HUDEP-2 (cell line): Measurements from ENCODE around the gene ACTN4.

Source experiments
- DNase-seq, 76 experiments: peaks; one replicate each; lab custom pipeline; 2025; ENCODE audit not compliant: unreplicated experiment in 76 of 76; lab: John Stamatoyannopoulos, UW

ACTN4 gene

DNA sequence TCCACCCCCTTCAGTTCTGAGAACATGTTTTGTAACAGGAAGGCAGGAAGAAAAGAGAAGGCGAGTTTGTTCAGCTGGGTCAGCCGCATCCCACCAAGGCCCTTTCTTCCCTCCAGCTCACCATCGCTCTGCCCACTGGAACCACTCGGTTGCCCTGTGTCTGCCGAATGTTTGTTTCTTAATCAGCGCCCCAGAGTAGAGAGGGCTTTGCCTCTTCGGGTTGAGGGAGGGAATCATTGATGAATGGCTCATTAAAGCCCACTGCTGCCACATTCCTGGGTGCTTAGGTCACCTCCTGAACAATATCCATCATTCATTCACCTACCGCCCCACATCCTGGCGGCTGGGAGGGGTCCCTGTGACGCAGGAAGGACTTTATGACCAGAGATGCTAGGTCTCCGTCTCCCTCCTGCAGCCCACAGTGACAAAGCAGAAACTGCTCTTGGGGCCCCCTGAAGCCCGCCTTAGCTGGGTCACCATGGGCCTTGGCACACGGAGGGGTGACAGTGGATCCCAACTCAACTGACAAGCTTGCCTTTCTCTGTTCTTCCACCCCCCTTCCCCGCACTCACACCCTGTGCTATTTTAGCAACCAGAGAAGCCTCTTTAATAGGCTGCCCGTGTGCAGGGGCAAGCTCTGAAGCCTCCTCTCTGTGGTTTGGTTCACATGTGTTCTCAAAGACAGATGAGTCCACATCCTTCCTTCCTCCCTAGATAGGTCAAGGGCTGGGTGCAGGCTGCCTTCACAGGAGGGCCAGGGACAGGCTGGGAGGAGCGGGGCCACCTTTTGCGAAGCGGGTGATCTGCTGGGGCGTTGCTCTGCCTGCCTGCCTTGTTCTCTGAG is 46.2 kb downstream of the ACTN4 start:
- no peak for DNase-seq

DNA sequence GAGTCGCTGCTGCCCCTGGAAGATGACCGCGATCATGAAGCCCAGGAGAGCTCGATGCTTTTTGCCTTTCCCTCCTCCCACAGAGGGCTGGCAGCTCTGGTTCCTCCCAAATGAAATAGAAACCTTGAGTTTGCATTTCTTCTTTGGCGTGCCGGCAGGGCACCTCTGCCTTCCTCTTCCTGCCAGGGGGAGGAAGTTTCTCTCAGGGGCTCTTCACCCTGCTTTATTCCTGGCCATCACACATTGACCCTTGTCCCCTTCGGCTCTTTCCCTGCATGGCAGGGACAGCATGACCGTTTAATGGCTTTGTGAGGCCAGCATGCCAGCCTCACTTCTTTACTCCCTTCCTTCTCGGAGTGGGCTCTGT is 47.9 kb downstream of the ACTN4 start:
- DNase-seq, result no peak

DNA sequence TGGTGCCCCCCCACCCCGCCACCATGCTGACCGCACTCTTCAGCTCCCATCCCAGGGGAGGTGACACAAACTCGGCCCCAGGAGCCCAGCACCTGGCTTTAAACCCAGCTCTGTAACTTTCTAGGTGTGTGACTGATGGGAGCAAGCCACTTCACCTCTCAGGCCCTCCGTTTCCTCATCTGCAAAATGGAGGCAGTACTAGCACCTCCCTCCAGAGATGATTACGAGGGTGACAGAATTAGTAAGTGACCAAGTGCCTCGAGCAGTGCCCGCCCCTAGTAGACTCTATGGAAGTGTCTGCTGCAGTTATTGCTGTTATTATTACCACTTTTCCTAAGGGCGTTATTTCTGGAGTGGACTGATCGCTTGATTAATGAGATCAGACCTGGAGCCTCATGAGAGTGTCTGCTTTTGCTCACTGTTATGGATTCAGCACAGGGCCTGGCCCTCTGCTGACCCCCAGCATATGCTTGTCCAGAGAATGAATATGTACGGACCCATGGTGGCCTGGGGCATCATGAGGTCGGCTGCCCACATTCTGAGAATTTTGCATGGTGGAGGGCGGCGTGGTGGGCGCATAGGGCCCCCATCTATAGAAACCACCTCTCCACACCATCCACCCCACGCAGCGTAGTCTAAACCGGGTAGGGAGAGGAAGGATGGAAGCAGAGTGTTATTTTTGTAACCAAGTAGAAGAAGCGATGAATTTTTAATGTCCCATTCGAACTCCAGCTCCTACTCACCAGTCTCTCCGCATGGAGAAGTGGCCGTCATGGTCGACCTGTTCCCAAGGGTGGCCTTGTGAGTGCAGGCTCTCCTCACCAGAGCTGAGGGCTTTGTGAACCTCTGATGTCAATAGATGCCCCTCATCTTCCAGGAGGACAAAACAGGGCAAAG is 48.6 kb downstream of the ACTN4 start:
- DNase-seq, result no peak

DNA sequence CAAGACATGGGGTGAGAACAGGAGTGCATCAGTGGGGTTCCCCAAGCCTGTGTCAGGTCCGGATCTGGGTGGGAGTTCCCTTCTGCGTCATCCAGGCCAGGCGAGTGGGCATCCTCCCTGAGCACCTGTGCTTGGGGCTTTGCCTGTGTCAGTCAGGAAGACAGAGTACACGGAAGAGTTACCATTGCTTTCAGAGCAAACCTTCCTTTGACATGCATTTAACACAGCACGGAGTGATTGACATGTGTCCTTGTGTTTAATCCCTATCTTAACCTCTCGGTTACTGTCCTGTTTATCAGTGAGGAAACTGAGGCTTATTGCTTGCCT is 49.2 kb downstream of the ACTN4 start:
- DNase-seq, result no peak

DNA sequence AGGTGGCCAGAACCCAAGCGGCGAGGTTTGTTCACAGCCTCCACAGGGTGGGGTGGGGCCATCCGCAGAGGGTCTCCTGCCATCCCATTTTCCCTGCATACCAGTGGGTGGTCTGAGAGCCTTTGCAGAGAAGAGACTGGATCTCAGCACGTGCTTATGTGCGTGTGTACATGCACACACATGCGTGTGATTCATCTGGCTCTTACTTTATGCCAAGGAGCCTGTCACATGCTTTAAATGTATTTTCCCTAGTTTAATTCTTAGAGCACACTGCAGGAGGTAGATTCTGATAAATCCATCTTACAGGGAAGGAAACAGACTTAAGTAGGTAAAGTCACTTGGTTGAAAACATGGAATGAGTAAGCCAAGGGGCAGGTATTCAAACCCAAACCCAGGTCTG is 49.7 kb downstream of the ACTN4 start:
- no peak for DNase-seq

DNA sequence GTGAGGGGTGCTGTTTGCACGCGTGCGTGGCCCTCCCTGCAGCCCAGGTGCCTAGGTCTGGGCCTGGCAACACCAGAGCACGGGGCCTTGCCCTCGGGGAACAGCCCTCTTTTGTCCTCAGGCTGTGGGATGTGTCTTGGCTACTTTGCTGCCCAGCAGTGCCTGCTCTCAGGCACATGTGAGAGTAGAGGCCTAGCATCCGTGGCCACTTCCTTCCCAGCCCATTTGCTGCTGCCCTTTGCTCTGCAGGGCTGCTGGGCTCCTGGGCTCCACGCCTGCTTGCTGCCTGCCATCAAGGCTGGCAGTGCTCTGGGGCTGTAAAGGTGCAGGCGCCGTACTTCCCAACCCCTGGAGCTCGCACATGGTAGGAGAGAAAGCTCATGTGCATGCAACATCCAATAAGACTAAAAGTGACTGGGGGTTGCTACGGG is 50.2 kb downstream of the ACTN4 start:
- no peak for DNase-seq

DNA sequence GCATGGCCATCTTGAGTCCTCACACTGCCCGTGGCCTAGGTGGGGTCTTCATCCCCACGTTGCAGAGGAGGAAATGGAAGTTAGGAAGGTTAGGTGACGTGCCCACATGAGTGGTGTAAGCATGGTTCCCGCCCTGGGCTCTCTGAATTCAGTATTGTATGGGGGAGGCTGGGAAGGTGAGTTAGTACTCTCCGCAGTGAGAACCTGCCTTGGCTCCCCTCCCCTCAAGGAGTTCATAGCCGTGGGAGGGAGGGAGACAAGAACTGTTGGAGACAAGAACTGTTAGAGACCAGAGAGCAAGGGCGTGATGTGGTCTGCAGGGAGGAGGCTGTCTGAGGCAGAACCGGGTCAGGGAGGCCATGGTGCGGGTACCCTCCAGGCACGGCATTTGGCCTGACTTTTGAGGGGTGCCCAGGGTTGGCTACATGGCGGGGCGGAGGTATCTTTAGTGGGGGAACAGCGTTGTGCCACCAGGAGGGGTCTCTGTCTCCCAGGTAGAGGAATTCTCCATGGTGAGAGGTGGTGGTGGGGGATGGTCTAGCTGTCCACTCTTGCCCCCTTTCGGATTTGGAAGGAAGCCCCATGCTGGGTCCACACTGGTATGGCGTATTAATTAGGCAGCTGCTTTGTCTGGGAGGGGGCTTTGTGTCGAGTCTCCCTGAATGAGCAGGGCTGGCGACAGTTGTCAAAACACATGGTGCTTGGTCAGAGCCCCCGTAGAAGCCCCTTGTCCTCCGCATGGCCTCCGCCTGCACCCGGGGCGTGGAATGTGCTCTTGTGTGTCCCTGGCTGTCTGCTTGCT is 51.0 kb downstream of the ACTN4 start:
- no peak for DNase-seq

DNA sequence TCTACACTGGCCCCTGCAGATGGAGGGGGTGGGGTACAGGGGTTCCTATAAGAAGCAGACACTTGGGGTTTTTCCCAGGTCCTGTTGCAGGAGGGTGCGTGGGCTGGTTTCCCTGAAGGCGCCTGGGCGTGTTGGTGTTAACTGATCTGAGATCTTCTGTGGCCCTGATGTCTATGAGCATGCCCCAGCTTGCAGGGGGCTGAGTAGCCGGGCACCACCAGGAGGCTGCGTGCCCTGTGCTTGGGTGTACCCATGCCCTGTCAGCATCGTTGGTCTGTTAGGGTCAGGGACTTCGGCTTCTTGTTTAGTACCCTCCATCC is 51.5 kb downstream of the ACTN4 start:
- peak in 33 of 76 experiments; percentile 11 to 60 (median 38) for DNase-seq

DNA sequence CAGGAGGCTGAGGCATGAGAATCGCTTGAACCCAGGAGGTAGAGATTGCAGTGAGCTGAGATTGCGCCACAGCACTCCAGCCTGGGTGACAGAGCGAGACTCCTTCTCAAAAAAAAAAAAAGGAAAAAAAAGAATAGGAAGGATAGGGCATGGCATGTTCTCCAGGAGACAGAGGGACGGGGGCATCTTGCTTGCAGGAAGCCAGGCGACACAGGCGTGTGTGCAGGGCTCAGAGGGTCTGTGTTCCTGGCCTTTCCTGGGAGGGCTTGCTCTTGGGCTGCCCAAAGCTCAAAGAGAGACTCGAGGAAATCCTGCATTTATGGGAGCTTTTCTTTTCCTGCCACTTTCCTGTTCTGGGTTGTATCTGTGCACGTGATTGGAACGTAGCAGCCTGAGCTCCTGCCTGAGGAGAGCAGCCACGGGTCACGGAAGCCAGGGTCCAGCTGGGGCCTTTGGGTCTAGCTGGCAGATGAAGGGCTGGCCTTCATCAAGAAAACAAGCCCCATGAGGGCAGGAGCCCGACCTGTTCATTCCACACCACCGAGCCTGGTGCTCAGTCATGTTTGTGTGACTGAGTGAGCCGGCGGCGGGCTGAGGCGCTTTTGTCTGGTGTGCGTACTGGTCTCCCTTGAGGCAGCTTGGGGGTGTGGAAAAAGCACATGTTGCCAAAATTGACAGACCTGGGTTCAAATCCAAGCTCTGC is 52.3 kb downstream of the ACTN4 start:
- DNase-seq, result no peak

DNA sequence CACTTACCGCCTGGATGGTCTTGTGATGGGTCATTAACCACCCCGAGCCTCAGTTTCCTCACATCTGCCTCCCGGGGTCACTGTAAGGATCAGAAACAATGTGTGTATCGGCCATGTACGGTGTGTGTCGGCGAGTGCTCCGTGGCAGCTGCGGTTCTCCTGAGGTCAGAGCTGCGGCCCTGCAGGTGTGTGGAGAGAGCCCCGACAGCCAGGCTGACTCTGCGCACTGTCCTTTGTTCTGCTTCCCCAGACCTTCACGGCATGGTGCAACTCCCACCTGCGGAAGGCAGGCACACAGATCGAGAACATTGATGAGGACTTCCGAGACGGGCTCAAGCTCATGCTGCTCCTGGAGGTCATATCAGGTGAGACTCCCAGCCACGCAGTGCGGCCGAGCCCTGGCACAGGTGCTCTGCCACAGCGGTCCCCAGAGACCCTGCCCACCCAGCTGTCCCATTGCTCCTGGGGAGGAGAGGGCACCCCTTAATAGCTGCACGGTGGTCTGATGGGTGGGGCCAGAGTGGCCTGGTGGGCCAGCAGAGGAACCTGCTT is 53.0 kb downstream of the ACTN4 start:
- DNase-seq, result no peak

DNA sequence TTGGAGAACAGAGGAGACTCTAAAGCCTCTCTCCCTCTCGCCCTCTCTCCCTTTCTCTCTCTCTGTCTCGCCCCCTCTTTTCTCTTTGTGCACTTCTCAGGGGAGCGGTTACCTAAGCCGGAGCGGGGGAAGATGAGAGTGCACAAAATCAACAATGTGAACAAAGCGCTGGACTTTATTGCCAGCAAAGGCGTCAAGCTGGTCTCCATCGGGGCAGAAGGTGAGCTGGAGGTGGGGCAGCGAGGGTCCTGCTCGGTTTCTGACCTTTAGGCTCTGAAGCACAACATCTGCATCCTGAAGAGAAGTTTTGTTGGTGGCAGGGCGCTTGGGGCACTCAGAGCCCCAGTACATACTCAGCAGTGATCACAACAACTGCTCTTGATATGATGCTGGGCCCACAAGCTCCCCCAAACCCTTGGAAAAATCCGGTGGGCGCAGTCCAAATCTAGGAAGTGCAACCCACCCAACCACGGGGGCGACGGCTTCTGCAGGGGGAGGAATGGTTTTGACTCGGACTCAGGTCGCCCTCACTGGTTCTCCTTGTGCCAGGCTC is 53.5 kb downstream of the ACTN4 start:
- no peak for DNase-seq

DNA sequence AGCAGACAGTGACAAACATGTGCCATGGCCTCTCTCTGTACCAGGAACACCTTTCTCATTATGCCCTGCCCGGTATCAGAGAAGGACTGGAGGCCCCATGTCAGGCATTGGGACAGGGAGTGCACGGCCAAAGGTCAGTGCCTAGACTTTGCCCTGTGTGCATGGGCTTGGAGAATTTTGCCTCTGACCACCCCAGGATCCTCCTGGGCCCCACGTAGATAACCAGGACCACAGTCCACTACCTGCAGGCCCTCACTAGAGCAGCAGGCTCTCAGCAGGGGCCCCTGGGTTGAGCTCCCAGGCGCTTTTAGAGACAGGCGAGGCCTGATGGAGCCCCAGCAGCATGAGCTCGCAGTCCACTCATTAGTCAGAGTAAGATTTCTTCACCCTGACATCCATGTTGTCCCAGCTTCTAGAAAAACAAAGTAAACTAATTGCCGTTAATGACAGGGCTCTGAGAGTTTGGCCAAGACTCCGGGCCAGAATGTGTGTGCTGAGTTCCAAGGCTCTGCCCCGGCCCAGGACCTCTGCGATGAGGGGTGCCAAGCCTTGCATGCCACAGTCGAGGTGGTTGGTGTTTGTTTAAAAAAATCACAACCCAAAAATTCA is 54.1 kb downstream of the ACTN4 start:
- no peak for DNase-seq

DNA sequence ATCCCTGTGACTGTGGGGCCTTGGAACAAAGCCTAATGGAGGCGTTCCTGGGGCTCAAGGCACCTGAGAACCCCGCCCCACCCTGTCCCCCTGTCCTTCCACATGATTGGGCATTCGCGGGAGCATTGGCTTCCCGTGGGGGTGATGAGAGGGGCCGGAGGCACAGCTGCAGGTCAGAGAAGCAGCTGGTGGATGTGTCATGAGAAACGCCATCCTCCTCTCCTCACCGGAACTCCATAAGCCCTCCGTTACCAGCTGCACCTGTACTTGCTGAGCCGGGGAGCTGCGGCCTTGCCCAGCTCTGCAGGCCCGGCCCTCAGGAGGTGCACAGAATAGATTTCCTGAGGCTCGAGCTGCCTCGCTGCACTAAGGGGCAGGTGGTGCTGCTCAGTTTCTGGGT is 54.8 kb downstream of the ACTN4 start:
- DNase-seq, result no peak

DNA sequence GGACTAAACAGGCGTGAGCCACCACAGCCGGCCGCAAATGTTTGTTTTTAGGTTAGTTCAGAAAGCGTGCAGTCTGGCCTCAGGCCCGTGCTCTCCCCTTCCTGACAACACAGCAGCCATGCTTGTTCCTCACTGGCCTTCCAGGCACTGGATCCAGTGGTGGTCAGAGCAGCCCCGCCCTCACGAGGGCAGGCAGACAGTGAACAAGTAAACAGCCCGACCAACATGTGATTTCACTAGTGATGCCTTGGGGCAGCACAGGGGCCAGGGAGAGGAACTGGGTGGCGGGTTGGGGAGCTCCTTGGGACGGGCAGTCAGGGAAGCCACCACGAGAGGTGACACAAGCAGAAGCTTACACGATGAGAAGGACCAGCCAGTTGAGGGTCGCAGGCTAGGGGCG is 56.1 kb downstream of the ACTN4 start:
- no peak for DNase-seq

DNA sequence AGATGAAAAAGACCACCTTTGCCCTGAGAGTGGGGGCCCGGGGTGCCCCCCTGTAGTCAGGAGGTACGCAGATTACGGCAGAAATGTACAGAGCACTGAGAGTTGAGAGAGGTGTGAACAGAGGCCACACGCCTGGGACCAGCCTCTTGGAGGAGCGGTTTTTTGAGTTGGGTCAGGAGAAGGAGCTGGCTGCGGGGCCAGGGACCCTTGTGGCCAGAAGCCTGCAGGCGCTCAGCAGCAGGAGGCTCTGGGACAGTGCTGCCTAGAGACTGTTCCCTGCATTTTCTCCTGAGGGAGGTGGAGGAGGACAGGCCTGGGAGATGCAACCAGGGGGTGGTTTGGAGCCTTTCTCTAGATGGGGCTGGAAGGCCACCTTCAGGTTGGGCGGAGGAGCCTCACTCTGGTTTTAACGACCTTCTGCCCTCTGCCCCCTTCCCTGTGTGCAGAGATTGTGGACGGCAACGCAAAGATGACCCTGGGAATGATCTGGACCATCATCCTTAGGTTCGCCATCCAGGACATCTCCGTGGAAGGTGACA is 57.1 kb downstream of the ACTN4 start:
- DNase-seq, result no peak

DNA sequence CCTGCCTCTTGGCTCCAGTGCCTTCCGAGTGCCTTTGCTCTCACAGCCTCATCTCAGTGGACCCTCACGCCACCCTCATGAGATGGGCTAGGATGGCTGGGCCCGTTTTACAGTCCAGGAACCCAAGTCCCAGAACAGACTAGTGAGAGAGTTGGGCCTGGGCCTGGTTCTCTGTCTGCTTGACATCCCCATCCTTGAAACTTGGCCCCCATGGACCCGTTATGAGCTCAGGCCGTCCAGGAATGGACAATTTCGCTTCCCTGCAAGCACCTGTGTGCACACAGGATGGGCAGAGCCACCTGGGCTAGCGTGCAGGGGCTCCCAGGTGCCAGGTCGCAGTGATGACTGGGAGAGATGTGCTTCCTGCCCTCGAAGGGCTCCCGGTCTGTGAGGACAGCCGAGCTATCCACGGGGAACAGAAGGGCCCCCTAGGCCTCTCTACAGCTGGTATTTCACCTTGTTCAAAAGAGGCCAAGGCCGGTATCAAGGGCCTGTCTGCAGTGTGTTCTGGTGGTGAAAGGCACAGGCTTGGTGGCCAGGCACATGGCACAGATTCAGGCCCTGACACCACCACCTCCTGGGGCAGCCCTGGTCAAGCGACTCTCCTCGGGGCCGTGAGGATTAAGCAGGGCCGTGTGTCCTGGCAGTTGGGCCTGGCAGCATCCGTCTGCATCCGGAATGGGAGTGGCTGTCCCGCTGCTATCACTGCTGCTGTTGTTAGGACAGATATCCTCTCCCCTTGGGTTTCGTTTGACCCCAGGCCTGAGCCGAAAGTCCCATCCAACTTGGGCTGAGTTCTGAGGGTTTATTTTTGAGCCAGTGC is 58.0 kb downstream of the ACTN4 start:
- no peak for DNase-seq

DNA sequence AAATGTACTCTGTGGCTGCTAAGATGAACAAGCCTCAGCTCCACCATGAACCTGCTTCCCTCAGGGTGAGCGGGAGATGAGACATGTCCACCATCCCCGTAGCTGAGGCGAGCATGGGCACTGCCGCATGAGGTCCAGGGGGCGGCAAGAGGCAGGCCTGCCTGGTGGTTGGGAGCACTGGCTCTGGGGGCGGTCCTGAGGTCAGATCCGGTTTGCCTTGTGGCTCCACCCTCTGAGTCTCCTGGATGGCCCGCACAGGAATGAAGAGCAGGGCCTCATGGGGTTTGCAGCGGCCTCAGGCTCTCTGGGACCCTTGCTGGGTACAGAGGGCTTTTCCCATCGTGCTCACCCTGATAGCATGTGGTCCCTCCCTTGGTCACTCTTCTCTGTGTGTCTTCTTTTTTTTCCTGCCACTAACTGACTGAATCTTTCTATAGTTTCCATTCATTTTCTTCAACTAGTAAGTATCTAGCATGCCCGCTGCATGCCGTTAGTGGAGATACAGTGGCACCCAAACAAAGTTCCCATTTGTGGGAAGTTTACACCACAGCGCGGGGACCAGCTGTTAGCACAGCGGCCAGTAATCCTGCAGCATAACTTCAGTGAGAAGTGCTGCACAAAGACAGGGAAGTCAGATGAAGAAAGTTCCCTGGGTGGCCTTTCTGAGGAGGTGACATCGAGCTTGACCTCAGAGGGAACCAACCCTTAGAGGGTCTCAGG is 59.5 kb downstream of the ACTN4 start:
- no peak for DNase-seq

DNA sequence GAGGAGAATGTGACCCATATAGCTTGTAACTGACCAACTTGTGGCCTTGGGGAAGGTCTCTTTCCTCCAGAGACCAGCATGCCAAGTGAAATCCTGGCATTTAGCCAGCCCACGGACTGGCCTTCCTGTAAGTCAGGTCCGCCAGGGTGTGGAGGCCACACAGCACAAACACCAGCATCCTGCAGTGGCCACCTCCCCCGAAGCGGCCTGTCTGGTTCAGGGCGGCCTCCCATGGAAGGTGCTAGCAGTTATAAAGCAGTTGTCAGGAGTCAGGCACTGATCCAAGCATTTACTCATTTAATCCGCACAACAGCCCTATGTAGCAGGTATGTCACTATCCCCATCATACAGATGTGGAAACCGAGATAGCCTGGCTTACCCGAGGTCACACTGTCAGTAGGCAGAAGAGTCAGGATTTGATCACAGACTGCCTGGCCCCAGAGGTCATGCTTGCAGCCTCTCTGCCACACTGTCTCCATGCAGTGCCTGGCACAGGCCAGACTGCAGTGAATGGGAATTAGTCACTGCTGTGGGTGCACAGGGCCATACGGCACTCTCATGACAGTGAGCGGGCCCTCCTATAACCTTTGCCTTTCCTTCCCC is 60.2 kb downstream of the ACTN4 start:
- no peak for DNase-seq
